ENCODE data around the gene ZNF281.
A peak's percentile ranks its signal among the peaks of the same experiment; 100 is the strongest.
"Not testable (repeated sequence)": the region's sequence is repeated elsewhere in the genome, so short reads cannot be mapped to it uniquely, and the experiment has no call there.

ZNF281 gene

DNA sequence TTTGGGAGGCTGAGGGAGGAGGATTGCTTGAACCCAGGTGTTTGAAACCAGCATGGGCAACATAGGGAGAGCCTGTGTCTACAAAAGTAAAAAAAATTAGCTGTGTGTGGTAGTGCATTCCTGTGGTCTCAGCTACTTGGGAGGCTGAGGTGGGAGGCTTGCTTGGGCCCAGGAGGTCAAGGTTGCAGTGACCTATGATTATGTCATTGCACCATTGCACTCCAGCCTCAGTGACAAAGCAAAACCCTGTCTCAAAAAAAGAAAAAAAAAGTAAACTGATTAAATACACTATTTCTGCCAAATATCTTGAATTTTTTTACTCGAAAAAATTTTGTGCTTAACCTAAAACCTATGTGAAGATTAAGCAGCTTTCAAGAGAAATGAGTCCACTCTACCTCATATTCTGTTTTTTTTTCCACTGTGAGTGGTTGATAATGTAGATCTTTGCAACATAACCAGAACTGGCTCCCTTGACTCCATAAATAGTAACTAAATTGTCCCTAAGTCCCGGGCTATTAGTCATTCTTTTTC is 19.4 kb upstream of the ZNF281 start:
- no peak for DNase-seq

GRCh38 chr1:200428482-200429205 is 18.8 kb upstream of the ZNF281 start:
- no peak for DNase-seq

DNA sequence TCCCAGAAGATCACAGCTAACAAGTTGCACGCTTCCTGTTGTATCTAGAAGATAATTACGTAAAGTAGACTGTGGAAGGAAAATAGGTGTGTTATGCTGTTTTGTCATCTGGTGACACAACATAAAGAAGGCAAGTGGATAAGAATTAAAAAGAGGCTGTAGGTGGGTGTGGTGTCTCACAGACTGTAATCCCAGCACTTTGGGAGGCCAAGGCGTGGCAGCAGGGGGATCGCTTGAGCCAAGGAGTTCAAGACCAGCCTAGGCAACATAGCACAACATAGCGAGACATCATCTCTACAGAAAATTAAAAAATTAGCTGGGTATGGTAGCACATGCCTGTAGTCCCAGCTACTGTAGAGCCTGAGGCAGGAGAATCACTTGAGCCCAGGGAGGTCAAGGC is 17.9 kb upstream of the ZNF281 start:
- DNase-seq = no peak

DNA sequence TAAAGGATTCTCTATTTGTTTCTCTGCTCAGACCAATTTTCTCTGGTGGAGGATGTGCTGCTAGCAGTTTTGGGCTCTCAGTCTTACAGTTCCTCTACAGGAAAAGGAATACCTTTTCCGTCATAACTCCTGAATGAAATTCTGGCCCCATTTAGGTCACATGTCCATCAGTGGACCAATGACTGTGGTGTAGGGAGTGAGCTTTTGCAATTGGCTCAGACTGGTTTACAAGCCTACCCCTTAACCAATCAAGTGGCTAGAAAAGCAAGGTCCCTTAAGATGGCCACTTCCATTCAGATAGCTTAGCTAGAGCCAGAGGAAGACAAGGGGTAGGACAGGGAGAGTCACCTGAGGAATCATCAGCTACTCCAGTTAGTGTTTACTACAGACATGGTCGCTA is 16.4 kb upstream of the ZNF281 start:
- no peak for DNase-seq

- DNase-seq = no peak
Measured at GRCh38 chr1:200423235-200423634, 13.4 kb upstream of the ZNF281 start.

DNA sequence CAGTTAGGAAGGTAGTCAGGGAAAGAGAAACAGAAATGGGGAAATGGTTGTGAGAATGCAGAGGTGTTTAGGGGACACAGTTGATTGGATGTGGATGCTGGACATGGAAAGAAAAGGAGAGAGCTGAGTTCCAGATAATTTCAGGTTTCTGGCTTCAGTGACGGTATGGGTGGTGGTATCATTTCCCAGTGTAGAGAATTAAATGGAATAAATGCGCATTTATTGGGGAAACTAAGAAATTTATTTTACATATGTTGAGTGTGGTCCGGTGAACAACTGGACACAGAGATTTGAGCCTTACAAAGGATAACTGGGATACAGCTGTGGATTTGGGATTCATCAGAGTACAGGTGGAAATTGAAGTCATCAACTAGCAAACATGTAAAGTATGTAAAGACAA is 12.4 kb upstream of the ZNF281 start:
- DNase-seq = no peak

DNA sequence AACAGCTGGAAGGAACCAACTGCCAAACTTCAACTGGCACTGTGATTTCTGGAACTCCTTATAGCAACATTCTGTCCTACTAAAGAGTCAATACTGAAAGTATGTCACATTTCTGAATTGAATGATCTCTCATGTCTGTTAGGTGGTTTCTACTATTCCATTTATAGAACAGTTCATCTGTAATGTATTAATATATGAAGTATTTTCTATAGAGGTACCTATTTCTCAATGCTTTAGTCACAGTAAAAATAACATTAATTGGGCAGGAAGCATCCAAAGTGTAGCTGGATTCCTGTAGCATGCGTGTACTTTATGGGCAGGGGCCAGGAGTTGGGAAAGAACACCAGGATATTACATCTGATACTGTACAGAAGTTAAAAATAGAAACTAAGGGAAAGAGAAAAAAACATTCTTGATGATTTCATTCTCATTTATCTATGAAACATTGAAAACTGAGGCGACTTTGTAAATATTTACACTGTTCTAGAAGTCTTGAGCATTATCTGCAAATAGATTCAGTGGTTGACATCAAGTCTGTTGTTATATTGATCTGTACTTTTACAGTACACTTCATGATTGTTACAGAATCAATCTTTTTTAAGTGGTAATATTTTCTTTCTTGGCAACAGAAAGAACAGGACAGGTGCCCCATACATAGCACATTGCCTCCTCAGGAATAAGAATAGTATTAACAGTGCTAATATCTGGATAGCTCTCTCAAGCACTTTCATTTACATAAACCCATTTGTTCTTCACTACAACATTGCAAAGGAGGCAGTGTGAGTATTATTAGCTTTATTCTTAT is 6.2 kb upstream of the ZNF281 start:
- DNase-seq = no peak

DNA sequence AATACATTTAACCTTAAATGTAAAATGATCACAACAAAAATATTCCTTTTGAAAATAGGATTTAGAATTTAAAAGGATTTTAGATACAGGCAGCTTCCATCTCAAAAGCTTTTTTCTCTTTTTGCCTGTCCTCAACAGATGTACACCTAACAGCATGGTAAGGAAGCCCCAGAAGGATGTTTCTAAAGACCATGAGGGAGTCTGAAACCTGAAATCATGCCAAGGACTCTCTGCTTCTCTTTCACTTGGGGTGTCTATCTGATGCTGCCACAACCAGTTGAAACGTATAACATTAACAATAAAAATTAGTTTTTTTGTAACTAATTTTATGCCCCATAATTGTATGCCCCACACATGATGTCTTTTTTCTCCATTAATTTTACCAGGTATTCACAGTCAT is 5.4 kb upstream of the ZNF281 start:
- DNase-seq = no peak

DNA sequence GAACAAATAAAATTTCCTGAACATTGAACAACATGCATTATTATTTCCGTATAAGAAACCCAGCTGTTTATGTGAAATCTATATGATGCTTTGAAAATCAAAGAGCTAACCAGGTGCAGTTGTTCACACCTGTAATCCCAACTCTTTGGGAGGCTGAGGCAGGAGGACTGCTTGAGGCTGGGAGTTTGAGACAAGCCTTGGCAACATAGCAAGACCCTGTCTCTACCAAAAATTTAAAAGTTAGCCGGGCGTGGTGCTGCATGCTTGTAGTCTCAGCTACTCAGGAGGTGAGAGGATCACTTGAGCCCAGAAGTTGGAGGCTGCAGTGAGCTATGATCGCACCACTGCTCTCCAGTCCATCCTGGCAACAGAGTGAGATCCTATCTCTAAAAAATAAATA is 4.8 kb upstream of the ZNF281 start:
- DNase-seq = no peak

GRCh38 chr1:200413766-200414165 is 3.9 kb upstream of the ZNF281 start:
- not testable (repeated sequence) for DNase-seq

DNA sequence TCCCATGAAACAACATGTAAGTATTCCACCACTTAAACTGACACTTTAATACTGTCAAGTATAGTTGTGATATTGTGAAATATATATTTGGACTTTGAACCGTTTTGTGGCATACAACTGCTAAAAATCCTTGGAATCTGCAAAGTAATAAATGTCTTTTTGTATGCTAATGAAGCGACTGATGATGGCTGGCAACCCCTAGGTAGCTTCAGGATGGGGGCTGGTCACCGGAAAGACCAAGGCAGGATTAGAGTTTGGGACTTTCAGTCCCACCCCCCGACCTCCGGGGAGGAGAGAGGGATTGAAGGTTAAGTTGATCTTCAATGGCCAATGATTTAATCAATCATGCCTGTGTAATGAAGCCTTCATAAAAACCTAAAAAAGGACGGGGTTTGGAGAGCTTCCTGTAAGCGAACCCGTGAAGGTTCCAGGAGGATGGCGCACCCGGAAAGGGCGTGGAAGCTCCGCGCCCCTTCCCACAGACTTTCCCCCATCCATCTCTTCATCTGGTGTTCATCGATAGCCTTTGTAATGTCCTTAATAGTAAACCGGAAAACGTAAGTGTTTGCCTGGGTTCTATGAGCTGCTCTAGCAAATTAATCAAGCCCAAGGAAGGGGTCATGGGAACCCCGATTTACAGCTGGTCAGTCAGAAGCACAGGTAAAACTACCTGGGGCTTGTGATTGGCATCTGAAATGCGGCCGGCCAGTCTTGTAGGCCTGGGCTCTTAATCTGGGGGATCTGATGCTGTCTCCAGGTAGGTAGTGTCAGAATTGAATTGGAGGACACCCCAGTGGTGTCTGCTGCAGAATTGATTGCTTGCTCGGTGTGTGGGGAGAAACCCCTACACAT is 1.8 kb upstream of the ZNF281 start:
- no peak for DNase-seq

GRCh38 chr1:200410566-200410878 is 686 bp upstream of the ZNF281 start:
- DNase-seq = no peak

DNA sequence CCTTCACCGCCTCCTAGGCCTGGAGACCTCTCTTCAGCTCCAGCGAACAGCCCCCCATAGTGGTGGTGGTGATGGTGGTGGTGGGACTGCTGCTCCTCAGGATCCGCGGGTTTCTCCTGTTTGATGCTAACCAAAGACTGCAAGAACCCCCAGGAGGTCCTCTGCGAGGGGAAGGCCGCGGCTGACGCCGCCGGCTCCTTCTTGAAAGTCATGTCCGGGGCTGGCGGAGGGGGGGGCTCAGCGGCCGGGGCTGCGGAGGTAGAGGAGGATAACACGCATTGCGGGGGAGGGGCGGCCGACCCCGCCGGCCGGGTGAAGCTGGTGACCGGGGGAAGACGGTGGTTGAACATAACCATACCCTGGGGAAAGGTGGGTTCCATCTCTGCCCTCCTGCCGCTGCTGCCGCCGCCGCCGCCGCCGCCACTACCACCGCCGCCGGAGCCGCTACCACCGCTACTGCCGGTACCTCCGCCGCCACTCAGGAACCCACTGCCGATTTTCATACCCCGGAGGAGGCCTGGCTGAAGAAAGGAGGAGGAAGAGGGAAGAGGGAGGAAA is 554 bp downstream of the ZNF281 start:
- peak; percentile 50 for DNase-seq

DNA sequence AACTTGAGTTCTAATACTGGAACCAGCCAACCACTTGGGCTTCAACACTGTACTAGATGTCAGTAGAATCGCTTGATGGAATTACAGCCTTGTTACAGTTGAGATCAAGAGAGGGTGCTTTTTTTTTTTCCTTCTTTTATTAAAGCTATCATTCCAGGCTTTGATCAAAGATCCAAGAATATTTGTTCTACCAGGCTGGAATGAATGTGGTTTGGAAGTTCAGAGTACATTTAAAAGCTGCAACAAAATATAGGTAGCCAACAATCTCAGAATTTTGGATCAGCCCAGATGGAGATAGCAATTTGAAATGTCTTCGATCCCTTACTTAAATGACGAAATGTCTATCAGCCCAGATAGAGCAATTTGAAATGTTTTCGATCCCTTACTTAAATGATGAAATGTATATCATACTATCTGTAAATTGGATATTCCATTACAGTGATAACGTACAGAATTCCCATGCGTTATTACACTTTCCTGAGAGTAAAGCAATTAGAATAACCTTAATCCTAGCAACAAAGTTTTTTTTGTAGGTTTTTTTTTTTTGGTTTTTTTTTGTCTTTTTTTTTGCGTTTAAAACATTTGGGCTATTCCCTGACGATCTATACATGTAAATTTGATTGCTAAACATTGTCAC is 3.6 kb downstream of the ZNF281 start:
- DNase-seq = no peak

DNA sequence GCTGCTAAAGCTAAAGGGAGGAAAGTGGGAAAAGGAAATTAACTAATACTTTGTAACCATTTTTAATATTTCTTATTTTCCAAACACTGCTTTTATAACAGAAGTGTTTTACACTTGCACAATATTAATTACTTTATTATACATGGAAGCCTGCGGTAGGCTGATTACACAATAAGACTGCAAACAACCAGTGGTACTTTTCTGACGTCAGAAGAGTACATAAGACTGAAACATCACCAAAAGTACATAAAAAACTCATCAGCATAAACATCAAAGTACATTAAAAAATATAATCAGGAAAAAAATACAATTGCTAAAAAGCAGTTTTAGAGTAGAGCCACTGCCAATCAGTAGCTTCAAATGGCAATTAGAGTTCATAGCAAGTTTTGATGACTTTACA is 4.6 kb downstream of the ZNF281 start:
- no peak for DNase-seq

GRCh38 chr1:200401708-200402107 is 8.1 kb downstream of the ZNF281 start:
- DNase-seq = no peak

DNA sequence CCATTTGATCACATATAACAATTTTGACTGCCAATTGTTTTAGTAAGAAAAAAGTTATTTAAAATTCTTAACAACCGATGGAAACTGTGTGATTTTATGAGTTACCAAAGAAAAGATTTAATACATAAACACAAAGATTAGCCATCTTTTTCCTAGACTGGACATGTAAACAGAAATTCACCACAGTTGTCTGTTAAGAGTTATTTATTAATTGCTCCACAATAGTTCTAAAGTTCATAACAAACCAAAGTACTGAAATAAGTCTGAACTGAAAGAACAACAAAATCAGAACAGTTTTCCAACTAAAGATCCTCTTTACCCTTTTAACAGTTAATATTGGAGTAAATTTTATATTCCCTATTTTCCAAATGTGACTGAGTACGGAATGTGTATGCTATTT is 8.6 kb downstream of the ZNF281 start:
- DNase-seq = no peak

- DNase-seq = no peak
Measured at GRCh38 chr1:200400556-200400955, 9.3 kb downstream of the ZNF281 start.

- no peak for DNase-seq
Measured at GRCh38 chr1:200399860-200400259, 10.0 kb downstream of the ZNF281 start.

DNA sequence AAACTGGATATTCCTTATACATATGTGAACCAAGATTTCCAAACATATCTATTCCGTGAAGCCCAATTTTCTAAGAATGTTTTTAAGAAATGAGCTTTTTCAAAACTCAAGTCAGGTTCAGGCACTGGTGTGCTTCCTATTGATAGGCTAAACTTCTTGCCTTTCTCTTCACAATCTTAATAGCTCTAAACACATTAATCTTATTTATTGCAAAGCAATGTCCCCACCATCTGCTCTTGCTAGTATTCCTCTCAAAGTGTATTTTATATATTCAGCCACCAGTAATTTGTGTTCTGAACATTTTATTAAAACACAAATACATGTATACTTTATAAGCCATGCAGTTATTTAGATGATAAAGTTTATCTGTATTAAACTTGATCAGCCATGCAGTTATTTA is 11.5 kb downstream of the ZNF281 start:
- no peak for DNase-seq

GRCh38 chr1:200392625-200393185 is 17.1 kb downstream of the ZNF281 start:
- no peak for DNase-seq

- no peak for DNase-seq
Measured at GRCh38 chr1:200391747-200392146, 18.1 kb downstream of the ZNF281 start.
